Ascending aorta (tissue), 2 donors: ENCODE results near the gene THADA. TPM values are rescaled to one million over a fixed set of nuclear protein-coding genes. Genes with fewer than 3 reads are reported as not detected.

Source experiments
- DNase-seq, 2 donors: peaks; one replicate each; pipeline ENCODE4 v3.0.0-alpha.2; 2019; ENCODE audit warnings: low spot score in 2 of 2
- H3K27ac ChIP-seq, 2 donors: fragments of 200-600 bp; sonication (generic); one replicate each; pipeline ENCODE4 v1.5.1; 2016 to 2017; ENCODE audit warnings: mild to moderate bottlenecking in 1 of 2
- H3K27me3 ChIP-seq: fragments of 200-600 bp; sonication (generic); one replicate; pipeline ENCODE4 v1.5.1; 2017
- H3K36me3 ChIP-seq, 2 donors: fragments of 200-600 bp; sonication (generic); one replicate each; pipeline ENCODE4 v1.5.1; 2016
- H3K4me1 ChIP-seq, 2 donors: fragments of 200-600 bp; sonication (generic); one replicate each; pipeline ENCODE4 v1.5.1; 2016 to 2017; ENCODE audit warnings: mild to moderate bottlenecking in 1 of 2
- H3K4me3 ChIP-seq, 2 donors: fragments of 200-600 bp; sonication (generic); one replicate each; pipeline ENCODE4 v1.5.1; 2016 to 2017; ENCODE audit warnings: mild to moderate bottlenecking in 1 of 2
- H3K9me3 ChIP-seq, 2 donors: fragments of 200-600 bp; sonication (generic); one replicate each; pipeline ENCODE4 v1.5.1; 2016
- intact Hi-C: fragments of 100-400 bp; cut with DNase I; formaldehyde crosslinking; loops from one replicate; pipeline ENCODE4 v1.15.1; 2023
- total RNA-seq: library from RNA; depleted of rRNA; stranded (reverse); fragments of >200 nt; gene quantifications from one replicate; pipeline ENCODE4 v1.1.0, GENCODE V29; 2016
- TF ChIP-seq, protein P1 (sequence below), 3 experiments: fragments of 200-600 bp in 2 of 3; fragments of 450-650 bp in 1 of 3; sonication (generic) in 2 of 3; IDR thresholded peaks; one replicate each; pipeline ENCODE4 v1.5.1; 2016 to 2019; ENCODE audit warnings: antibody characterized with exemption in 3 of 3, mild to moderate bottlenecking in 1 of 3, moderate library complexity in 1 of 3

Gene THADA
- total RNA-seq, 1 donor from 2014 or later, result 27.4 TPM

DNA sequence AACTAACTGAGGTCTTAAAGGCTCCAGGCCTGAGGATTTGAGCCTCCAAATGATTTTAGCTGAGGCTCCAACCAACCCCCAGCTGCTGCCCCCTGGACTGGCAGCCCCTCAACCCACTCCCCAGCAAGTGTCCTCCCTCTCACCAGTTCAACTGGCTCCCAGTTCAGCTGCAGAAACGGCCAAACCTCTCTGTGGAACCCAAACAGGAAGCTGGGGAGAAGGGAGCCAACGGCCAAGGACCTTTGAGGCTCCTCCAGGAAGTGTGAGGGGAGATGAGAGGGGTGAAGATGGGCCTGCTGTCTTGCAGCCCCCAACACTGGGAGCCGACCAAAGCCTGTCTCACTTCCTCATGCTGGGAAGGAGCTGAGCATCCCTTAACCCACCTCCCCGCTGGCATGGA is 394.3 kb downstream of the THADA start:
- H3K27me3 ChIP-seq, result no peaks in the 10 kb centered on the region
- intact Hi-C loops, result no loop called here
- no peaks in the 10 kb centered on the region for H3K4me1 ChIP-seq
- no peak for DNase-seq
- TF ChIP-seq, protein P1, sequence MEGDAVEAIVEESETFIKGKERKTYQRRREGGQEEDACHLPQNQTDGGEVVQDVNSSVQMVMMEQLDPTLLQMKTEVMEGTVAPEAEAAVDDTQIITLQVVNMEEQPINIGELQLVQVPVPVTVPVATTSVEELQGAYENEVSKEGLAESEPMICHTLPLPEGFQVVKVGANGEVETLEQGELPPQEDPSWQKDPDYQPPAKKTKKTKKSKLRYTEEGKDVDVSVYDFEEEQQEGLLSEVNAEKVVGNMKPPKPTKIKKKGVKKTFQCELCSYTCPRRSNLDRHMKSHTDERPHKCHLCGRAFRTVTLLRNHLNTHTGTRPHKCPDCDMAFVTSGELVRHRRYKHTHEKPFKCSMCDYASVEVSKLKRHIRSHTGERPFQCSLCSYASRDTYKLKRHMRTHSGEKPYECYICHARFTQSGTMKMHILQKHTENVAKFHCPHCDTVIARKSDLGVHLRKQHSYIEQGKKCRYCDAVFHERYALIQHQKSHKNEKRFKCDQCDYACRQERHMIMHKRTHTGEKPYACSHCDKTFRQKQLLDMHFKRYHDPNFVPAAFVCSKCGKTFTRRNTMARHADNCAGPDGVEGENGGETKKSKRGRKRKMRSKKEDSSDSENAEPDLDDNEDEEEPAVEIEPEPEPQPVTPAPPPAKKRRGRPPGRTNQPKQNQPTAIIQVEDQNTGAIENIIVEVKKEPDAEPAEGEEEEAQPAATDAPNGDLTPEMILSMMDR (IDR thresholded peaks at IDR 0.05), result no peak
- H3K27ac ChIP-seq, result no peak overlapping the region
- H3K36me3 ChIP-seq, result no peaks in the 10 kb centered on the region
- no peak overlapping the region for H3K4me3 ChIP-seq
- H3K9me3 ChIP-seq, result no peaks in the 10 kb centered on the region

DNA sequence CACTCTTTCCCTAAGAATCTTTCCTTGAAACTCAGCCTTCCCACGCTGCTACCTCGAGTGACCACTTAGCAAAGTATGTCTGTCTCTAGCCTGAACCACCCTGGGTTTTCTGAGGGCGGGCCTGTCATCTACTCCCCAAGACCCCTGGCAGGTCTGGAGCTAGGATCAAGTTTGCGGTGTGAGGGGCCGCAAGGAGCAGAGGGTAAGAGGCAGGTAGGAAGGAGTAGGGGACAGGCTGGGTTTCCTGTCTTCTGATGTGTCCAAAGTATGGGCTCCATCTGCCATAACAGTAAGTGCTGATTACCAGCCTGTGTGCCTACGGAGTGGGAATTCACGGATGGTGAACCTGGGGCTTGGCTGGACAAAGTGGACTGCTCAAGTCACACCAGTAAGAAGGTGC is 394.8 kb downstream of the THADA start:
- Histone ChIP-seq H3K9me3 (no peaks in the 10 kb centered on the region), H3K27ac (no peak overlapping the region), H3K27me3 (no peaks in the 10 kb centered on the region), H3K4me1 (no peaks in the 10 kb centered on the region), H3K36me3 (no peaks in the 10 kb centered on the region), H3K4me3 (no peak overlapping the region)
- intact Hi-C loops, result no loop called here
- DNase-seq, result no peak
- TF ChIP-seq, protein P1 (IDR thresholded peaks at IDR 0.05), result no peak

GRCh38 chr2:43199492-43200488 is 396.0 kb downstream of the THADA start:
- Histone ChIP-seq H3K27me3 (no peaks in the 10 kb centered on the region), H3K36me3 (no peaks in the 10 kb centered on the region), H3K4me1 (no peaks in the 10 kb centered on the region), H3K27ac (no peak overlapping the region), H3K9me3 (no peaks in the 10 kb centered on the region), H3K4me3 (no peak overlapping the region)
- no peak for DNase-seq
- intact Hi-C loops, result no loop called here
- TF ChIP-seq, protein P1 (IDR thresholded peaks at IDR 0.05), result no peak

GRCh38 chr2:43198263-43198662 is 397.6 kb downstream of the THADA start:
- intact Hi-C loops, result no loop called here

DNA sequence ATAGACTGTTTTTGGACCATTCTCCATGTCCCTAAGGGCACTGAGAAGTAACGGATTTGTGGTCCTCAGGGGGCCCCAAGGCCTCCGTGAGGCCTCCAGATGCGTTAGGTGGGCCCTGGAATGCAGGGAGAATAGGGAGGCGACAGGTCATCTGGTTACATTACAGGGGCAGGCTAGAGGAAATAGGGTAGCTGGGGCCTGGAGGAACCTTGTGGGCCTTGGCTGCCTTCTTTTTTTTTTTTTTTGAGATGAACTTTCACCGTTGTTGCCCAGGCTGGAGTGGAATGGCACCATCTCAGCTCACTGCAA is 398.3 kb downstream of the THADA start:
- no peaks in the 10 kb centered on the region for H3K27me3 ChIP-seq
- H3K36me3 ChIP-seq, result no peaks in the 10 kb centered on the region
- H3K4me1 ChIP-seq, result no peaks in the 10 kb centered on the region
- H3K27ac ChIP-seq, result no peak overlapping the region
- TF ChIP-seq, protein P1 (IDR thresholded peaks at IDR 0.05), result no peak
- no peak for DNase-seq
- H3K9me3 ChIP-seq, result no peaks in the 10 kb centered on the region
- intact Hi-C loops, result no loop called here
- H3K4me3 ChIP-seq, result no peak overlapping the region

More at GRCh38 chr2:43198263-43198662, 397.6 kb downstream of the THADA start:
- Histone ChIP-seq H3K9me3 (no peaks in the 10 kb centered on the region), H3K36me3 (no peaks in the 10 kb centered on the region), H3K27me3 (no peaks in the 10 kb centered on the region), H3K4me1 (no peaks in the 10 kb centered on the region), H3K27ac (no peak overlapping the region), H3K4me3 (no peak overlapping the region)
- TF ChIP-seq, protein P1 (IDR thresholded peaks at IDR 0.05), result no peak
- no peak for DNase-seq
